ENCODE measurements around the gene DENND4C.
A peak's percentile ranks its signal among the peaks of the same experiment; 100 is the strongest.
"Not testable (repeated sequence)": the region's sequence is repeated elsewhere in the genome, so short reads cannot be mapped to it uniquely, and the experiment has no call there.

DENND4C gene

GRCh38 chr9:19379697-19380046, 149.2 kb downstream of the DENND4C start:
- H3F3A ChIP-seq (ENCODE audit: insufficient read depth, low read length): peaks cover 18% of the 10 kb centered on the region
- H2AFZ ChIP-seq (ENCODE audit: low read length): 0 out of 2 replicates have a peak overlapping the region, but pooled peaks have one; percentile 15
- peak overlapping the region; percentile 79 for H3K4me3 ChIP-seq (ENCODE audit: low read length)
- H3K79me2 ChIP-seq (ENCODE audit: low read length): peaks cover 34% of the 10 kb centered on the region
- peak overlapping the region; percentile 90 for H3K9ac ChIP-seq (ENCODE audit: low read length)
- no peaks in the 10 kb centered on the region for H3K9me2 ChIP-seq (replicated peaks; ENCODE audit: insufficient read depth, low read length)
- no peak for TF ChIP-seq EZH2phosphoT487 (IDR thresholded peaks at IDR 0.05; ENCODE audit: low read length)
- TF ChIP-seq EZH2 (optimal IDR thresholded peaks at IDR 0.05; ENCODE audit: low read depth, low read length): no peak
- no peak for TF ChIP-seq CTCF (IDR thresholded peaks at IDR 0.05; ENCODE audit: low read length)
- H3K4me1 ChIP-seq (ENCODE audit: low read length): no peaks in the 10 kb centered on the region
- H3K4me2 ChIP-seq (ENCODE audit: low read depth, low read length): peak overlapping the region; percentile 56; the same call in 1 of the 2 replicates
- peak overlapping the region; percentile 79 for H3K27ac ChIP-seq (ENCODE audit: low read length)
- no peaks in the 10 kb centered on the region for H3K27me3 ChIP-seq (replicated peaks; ENCODE audit: insufficient read depth, low read length)
- H4K20me1 ChIP-seq (ENCODE audit: insufficient read depth, low read length): peaks cover 4% of the 10 kb centered on the region; the same call in 1 of the 2 replicates
- no peaks in the 10 kb centered on the region for H3K9me3 ChIP-seq (replicated peaks; ENCODE audit: insufficient read depth, low read length)
- H3K36me3 ChIP-seq (replicated peaks; ENCODE audit: insufficient read depth, low read length): peaks cover 4% of the 10 kb centered on the region; the same call in 1 of the 2 replicates
- no peak for DNase-seq

DNA sequence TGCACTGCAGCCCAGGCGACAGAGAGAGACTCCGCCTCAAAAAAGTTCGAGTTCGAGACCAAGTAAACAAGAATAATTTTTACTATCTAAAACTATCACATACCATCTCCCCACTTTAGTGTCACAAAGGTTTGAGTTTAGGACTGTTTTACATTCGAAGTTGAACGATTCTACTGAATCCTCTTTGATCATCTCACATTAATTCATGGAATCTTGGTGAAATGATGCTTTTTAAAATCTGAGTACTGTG, 150.3 kb downstream of the DENND4C start:
- Histone ChIP-seq H3K27ac (ENCODE audit: low read length) (peak overlapping the region; percentile 79; the same call in 1 of the 2 replicates), H3K4me1 (ENCODE audit: low read length) (no peaks in the 10 kb centered on the region), H3K9ac (ENCODE audit: low read length) (peak overlapping the region; percentile 68; the same call in 1 of the 2 replicates), H4K20me1 (ENCODE audit: insufficient read depth, low read length) (peaks cover 4% of the 10 kb centered on the region; the same call in 1 of the 2 replicates), H3F3A (ENCODE audit: insufficient read depth, low read length) (peaks cover 18% of the 10 kb centered on the region), H3K9me2 (replicated peaks; ENCODE audit: insufficient read depth, low read length) (no peaks in the 10 kb centered on the region), H3K4me3 (ENCODE audit: low read length) (peak overlapping the region; percentile 79), H3K79me2 (ENCODE audit: low read length) (peaks cover 34% of the 10 kb centered on the region), H3K4me2 (ENCODE audit: low read depth, low read length) (peak overlapping the region; percentile 55; the same call in 1 of the 2 replicates), H2AFZ (ENCODE audit: low read length) (peak overlapping the region; percentile 35; the same call in 1 of the 2 replicates), H3K9me3 (replicated peaks; ENCODE audit: insufficient read depth, low read length) (no peaks in the 10 kb centered on the region), H3K27me3 (replicated peaks; ENCODE audit: insufficient read depth, low read length) (no peaks in the 10 kb centered on the region), H3K36me3 (replicated peaks; ENCODE audit: insufficient read depth, low read length) (peaks cover 4% of the 10 kb centered on the region; the same call in 1 of the 2 replicates)
- DNase-seq: no peak
- TF ChIP-seq EZH2phosphoT487 (IDR thresholded peaks at IDR 0.05; ENCODE audit: low read length): no peak
- no peak for TF ChIP-seq EZH2 (optimal IDR thresholded peaks at IDR 0.05; ENCODE audit: low read depth, low read length)
- no peak for TF ChIP-seq CTCF (IDR thresholded peaks at IDR 0.05; ENCODE audit: low read length)

- TF ChIP-seq CTCF (IDR thresholded peaks at IDR 0.05; ENCODE audit: low read length): no peak
- TF ChIP-seq EZH2 (optimal IDR thresholded peaks at IDR 0.05; ENCODE audit: low read depth, low read length): no peak
- no peak for TF ChIP-seq EZH2phosphoT487 (IDR thresholded peaks at IDR 0.05; ENCODE audit: low read length)
- H3K4me3 ChIP-seq (ENCODE audit: low read length): no peak overlapping the region
- H3K9me3 ChIP-seq (replicated peaks; ENCODE audit: insufficient read depth, low read length): no peaks in the 10 kb centered on the region
- H3K9me2 ChIP-seq (replicated peaks; ENCODE audit: insufficient read depth, low read length): no peaks in the 10 kb centered on the region
- no peaks in the 10 kb centered on the region for H3K27me3 ChIP-seq (replicated peaks; ENCODE audit: insufficient read depth, low read length)
- no peak for DNase-seq
- H3K4me2 ChIP-seq (ENCODE audit: low read depth, low read length): no peak overlapping the region
- no peaks in the 10 kb centered on the region for H3K4me1 ChIP-seq (ENCODE audit: low read length)
- H2AFZ ChIP-seq (ENCODE audit: low read length): no peak overlapping the region
- peaks cover 14% of the 10 kb centered on the region; the same call in 1 of the 2 replicates for H3F3A ChIP-seq (ENCODE audit: insufficient read depth, low read length)
- peaks cover 4% of the 10 kb centered on the region; the same call in 1 of the 2 replicates for H3K36me3 ChIP-seq (replicated peaks; ENCODE audit: insufficient read depth, low read length)
- H3K27ac ChIP-seq (ENCODE audit: low read length): no peak overlapping the region
- H3K9ac ChIP-seq (ENCODE audit: low read length): no peak overlapping the region
- H4K20me1 ChIP-seq (ENCODE audit: insufficient read depth, low read length): peaks cover 4% of the 10 kb centered on the region; the same call in 1 of the 2 replicates
- H3K79me2 ChIP-seq (ENCODE audit: low read length): peaks cover 34% of the 10 kb centered on the region
These were observed 151.2 kb downstream of the DENND4C start for GRCh38 chr9:19381656-19382055.

- H4K20me1 ChIP-seq (ENCODE audit: insufficient read depth, low read length); H2AFZ ChIP-seq (ENCODE audit: low read length); H3K9ac ChIP-seq (ENCODE audit: low read length); H3K9me3 ChIP-seq (replicated peaks; ENCODE audit: insufficient read depth, low read length); H3K27ac ChIP-seq (ENCODE audit: low read length); H3K4me2 ChIP-seq (ENCODE audit: low read depth, low read length); DNase-seq; H3K27me3 ChIP-seq (replicated peaks; ENCODE audit: insufficient read depth, low read length); H3F3A ChIP-seq (ENCODE audit: insufficient read depth, low read length); H3K4me3 ChIP-seq (ENCODE audit: low read length); H3K79me2 ChIP-seq (ENCODE audit: low read length); H3K9me2 ChIP-seq (replicated peaks; ENCODE audit: insufficient read depth, low read length); H3K4me1 ChIP-seq (ENCODE audit: low read length); H3K36me3 ChIP-seq (replicated peaks; ENCODE audit: insufficient read depth, low read length): not testable (repeated sequence)
These were observed 154.7 kb downstream of the DENND4C start for GRCh38 chr9:19385212-19385611.
